A549 treated with AZD9567 at 1 μM for 4 hours (cell line): Measurements from ENCODE around the gene PLG. TPM values are rescaled to one million over a fixed set of nuclear protein-coding genes. Genes with fewer than 3 reads are reported as not detected.

Experiments used
- total RNA-seq: library from RNA; stranded (reverse); fragments of 200-300 nt; extraction: Qiagen RNA extraction; gene quantifications from 5 replicates; pipeline ENCODE4 v1.2.3, GENCODE V29; 2022; ENCODE audit not compliant: insufficient read depth

PLG gene
- not detected in 5 replicates for total RNA-seq

GRCh38 chr6:160701918-160702680 is at the start of gene PLG:
Gene PLG, plus strand, starts transcription at chr6:160702244. Its CDS starts 61 bp downstream, at chr6:160702305.

GRCh38 chr6:160664198-160664597 is 37.8 kb upstream of the PLG start, which contains the start of gene LPA:
Gene LPA, minus strand, starts transcription at chr6:160664275. Its CDS starts 61 bp downstream, at chr6:160664214.

Other genes starting within 250 kb of the PLG start
- 0.03 to 0.08 TPM (median 0.07 TPM) in 4 of 5 replicates, not detected in the other for gene LPA, start 38.0 kb upstream of the PLG start, total RNA-seq